Fibroblast of mammary gland (primary cell): Measurements from ENCODE around the gene SH2D2A.

ENCODE experiments used
- DNase-seq: peaks from one replicate; pipeline ENCODE4 v3.0.0-alpha.2; 2010; ENCODE audit warnings: low read depth
- H3K4me3 ChIP-seq: 2 replicates; pipeline ENCODE4 v1.5.1; 2011; ENCODE audit warnings: low read depth, mild to moderate bottlenecking, low read length, moderate library complexity; ENCODE audit not compliant: control insufficient read depth
- TF ChIP-seq, protein P1 (sequence below): conservative IDR thresholded peaks from 2 replicates; pipeline ENCODE4 v1.5.1; 2011; ENCODE audit warnings: low read depth, low read length, inconsistent platforms; ENCODE audit not compliant: control insufficient read depth, insufficient read depth

The SH2D2A gene

DNA sequence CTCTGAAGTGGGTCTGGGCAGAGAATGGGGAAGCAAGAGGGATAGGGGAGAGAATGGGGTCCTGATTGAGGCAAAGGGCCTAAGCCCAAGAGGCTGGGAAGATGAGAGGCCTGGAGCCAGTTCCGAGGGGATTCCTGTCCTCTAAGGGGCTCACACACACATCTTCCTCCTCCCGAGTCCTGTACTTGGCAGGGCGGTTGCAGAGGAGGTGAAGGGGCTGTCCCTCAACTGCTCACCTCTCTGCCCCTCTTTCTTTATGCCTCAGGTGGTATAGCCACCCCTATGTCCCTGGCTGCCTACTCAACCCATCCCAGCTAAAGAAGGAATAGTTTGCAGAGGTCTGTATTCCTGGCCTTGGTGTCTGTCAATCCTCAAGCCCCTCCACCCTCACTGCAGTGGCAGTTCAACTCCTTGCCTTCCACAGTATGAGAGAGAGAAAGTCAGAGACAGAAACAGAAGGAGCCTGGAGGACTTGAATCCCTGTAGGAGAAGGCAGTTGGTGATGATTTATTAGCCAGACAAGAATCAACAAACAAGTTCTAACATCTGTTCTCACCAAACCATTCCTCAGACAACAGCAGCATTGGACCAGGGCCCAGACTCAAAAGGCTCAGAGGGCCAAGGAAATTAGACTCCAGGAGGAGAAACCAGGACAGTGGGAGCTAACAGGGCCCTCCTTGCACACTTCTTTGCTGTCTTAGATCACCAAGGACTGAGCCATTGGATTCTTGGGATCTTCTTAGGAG, 10.7 kb downstream of the SH2D2A start:
- TF ChIP-seq, protein P1, sequence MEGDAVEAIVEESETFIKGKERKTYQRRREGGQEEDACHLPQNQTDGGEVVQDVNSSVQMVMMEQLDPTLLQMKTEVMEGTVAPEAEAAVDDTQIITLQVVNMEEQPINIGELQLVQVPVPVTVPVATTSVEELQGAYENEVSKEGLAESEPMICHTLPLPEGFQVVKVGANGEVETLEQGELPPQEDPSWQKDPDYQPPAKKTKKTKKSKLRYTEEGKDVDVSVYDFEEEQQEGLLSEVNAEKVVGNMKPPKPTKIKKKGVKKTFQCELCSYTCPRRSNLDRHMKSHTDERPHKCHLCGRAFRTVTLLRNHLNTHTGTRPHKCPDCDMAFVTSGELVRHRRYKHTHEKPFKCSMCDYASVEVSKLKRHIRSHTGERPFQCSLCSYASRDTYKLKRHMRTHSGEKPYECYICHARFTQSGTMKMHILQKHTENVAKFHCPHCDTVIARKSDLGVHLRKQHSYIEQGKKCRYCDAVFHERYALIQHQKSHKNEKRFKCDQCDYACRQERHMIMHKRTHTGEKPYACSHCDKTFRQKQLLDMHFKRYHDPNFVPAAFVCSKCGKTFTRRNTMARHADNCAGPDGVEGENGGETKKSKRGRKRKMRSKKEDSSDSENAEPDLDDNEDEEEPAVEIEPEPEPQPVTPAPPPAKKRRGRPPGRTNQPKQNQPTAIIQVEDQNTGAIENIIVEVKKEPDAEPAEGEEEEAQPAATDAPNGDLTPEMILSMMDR = no peak
- no peak overlapping the region for H3K4me3 ChIP-seq
- DNase-seq = peak; percentile 96

DNA sequence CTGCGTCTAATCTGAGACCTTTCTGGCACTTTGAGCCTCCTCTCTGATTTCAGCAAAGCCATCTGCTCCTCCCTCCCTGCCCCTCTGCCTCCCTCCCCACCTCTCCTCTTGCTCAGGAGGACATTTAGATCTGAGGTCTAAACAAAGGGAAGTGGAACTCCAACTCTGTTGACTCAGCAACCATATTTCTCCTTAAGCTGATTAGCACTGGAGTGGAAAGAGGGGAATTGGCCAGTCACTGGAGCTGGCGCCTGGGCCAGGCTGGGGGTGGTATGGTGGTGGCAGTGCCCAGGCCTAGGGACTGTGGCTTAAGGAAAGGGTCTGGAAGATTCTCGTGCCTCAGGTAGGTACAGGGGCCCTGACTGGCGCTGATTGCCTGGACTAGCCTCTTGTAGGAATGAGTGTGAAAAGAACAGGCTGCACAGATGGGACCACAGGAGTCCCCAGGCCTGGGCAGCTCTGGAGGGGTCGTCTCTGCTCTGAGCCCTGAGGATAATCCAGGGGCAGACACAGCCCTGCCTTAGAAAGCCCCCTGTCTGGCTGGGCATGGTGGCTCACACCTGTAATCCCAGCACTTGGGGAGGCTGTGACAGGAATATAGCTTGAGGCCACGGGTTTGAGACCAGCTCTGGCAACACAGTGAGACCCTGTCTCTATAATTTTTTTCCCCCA, 11.9 kb downstream of the SH2D2A start:
- H3K4me3 ChIP-seq = no peak overlapping the region
- TF ChIP-seq, protein P1 = no peak
- peak; percentile 50 for DNase-seq

DNA sequence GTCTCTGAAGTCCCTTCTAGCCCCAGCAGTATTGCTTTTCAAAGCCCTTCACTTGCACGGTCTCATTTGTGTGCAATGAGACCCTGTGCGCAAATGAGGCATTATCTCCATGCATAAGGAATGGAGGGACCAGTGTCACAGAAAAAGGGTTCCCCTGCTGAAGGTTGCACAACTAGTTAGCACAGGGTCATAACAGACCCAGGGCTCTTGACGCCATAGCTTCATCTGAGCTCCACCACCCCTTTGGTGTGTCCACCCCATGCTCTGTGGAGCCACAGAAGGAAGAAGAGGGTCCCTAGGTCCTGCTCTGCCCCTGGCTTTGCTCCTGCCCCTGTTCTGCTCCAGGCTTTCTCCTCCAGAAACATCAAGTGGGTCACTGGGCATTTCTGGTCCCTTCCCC, 12.6 kb downstream of the SH2D2A start:
- TF ChIP-seq, protein P1 = no peak
- no peak overlapping the region for H3K4me3 ChIP-seq
- no peak for DNase-seq

DNA sequence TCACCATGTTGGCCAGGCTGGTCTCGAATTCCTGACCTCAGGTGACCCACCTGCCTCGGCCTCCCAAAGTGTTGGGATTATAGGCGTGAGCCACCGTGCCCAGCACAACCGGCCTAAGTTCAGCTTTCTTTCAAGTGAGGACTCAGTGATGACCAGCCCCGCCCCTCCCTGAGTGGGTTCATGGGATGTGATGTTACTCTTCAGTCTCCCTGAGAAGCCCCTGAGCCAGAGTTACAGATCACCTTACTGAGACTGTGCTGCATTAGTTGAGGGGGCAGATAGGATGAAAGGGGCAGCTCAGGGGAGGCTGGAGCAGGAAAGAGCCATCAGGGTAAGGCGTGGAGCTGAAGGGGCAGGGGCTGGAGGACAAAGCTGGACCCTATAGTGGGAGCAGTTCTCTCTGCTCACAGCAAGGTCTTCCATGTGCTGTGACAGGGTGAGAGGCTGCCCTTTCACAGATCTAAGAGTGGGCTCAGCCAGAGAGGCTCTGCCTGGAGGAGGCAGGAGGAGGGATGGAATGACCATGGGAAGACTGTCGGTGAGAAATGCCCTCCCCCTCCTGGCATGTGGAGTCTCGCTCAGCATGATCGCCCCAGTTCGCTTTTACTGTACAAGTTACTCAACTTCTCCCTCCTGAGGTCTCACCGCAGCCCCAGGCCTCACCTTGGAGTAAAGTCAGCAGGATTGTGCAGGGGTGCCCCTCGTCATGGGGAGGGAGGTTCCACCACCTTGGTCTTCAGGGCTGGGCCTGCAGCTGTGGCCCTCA, 13.4 kb downstream of the SH2D2A start:
- TF ChIP-seq, protein P1 = no peak
- DNase-seq = no peak
- no peak overlapping the region for H3K4me3 ChIP-seq

DNA sequence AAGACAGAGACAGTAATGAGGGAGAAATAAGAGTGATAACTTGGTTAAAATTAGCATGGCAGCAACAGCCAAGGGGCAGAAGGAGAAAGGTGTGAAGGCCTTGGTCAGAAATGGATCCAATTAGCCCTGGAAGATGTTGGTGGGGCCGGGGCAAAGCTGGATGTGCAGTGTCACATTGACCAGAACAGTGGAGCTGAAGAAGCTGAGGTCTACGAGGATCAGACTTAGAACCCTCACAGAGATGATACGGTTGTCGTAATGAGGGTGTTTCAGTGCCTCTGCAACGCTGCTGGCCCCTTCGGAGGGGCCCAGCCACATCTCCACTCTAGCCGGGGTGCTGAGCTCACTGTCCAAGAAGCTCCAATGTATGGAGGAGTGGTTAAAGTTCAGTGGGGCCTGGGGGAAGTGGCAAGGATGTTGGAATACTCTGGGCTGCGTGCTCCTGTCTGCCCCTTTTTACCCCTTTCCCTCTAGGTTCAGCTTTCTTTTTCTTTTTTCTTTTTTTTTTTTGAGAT, 14.2 kb downstream of the SH2D2A start:
- no peak overlapping the region for H3K4me3 ChIP-seq
- DNase-seq = no peak
- TF ChIP-seq, protein P1 = no peak

DNA sequence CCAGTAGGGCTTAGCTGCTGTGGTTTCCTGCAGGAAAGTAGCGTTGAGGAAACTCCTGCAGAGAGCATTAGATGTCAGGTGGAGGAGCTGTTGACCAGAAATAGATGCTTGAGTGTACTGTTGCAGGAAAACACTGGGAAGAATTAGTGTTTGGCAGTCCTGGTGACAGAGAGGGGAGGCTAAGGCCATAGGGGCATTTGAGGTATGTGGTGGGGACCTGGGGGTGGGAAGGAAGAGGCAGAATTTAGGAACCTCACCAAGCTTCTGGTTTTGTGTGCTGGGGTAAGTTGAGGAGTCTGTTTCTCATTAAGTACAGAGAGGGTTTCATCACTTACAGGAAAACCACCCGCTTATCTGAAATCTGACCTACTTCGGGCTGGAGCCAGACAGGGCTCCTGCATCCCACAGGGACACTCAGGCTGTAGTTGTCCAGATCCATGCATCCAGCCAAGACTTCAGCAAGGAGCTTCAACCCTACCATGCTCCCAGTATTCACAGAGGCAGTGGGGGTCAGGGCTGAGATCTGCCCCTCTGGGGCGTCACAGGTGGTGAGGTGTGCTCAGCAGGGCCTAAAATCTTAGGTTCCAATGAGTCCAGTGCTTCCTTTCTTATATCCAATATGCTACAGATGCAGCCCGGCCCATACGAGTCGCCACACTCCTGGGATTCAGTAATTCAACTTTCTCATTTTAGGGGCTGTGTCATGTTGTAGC, 15.1 kb downstream of the SH2D2A start:
- TF ChIP-seq, protein P1 = peak; percentile 47
- DNase-seq = peak; percentile 94
- no peak overlapping the region for H3K4me3 ChIP-seq
